OCI-LY7 (cell line): ENCODE measurements around the gene CCDC141. TPM values are rescaled to one million over a fixed set of nuclear protein-coding genes. Genes with fewer than 3 reads are reported as not detected.

Experiments
- BruUV-seq: library from RNA; stranded (reverse); fragments of 400-500 nt; replicated peaks from 2 replicates; lab custom pipeline; 2021; lab: Mats Ljungman, UMichigan
- CTCF ChIA-PET: fragments of 300-600 bp; sonication (Branson Sonifier 250); formaldehyde crosslinking; loops from one replicate; lab custom pipeline; 2022; ENCODE audit warnings: antibody characterized with exemption; ENCODE audit not compliant: unreplicated experiment; lab: Charles Lee
- POLR2A ChIA-PET: fragments of 300-600 bp; sonication (Branson Sonifier 250); formaldehyde crosslinking; loops from one replicate; lab custom pipeline; 2022; ENCODE audit warnings: antibody characterized with exemption; lab: Charles Lee
- DNase-seq: peaks from one replicate; pipeline ENCODE4 v3.0.0-alpha.2; 2015; ENCODE audit warnings: low spot score
- H2AFZ ChIP-seq: fragments of 200-600 bp; sonication (generic), shearing (Covaris generic); 2 replicates; pipeline ENCODE4 v1.6.1; 2014; ENCODE audit warnings: mild to moderate bottlenecking, antibody characterized with exemption, low read length, moderate library complexity
- H3K27ac ChIP-seq: fragments of 200-600 bp; sonication (generic); 2 replicates; pipeline ENCODE4 v1.5.1; 2014; ENCODE audit warnings: mixed run types, low read depth, mild to moderate bottlenecking, moderate library complexity, low read length, inconsistent platforms; ENCODE audit not compliant: poor library complexity, severe bottlenecking
- H3K36me3 ChIP-seq: fragments of 200-600 bp; sonication (generic); 2 replicates; pipeline ENCODE4 v1.6.1; 2014; ENCODE audit warnings: mild to moderate bottlenecking, antibody characterized with exemption, low read length, moderate library complexity, mixed read lengths; ENCODE audit not compliant: insufficient read depth
- H3K4me1 ChIP-seq: fragments of 200-600 bp; sonication (generic); 2 replicates; pipeline ENCODE4 v1.5.1; 2014; ENCODE audit warnings: mild to moderate bottlenecking, low read length; ENCODE audit not compliant: insufficient read depth, poor library complexity, severe bottlenecking
- H3K4me2 ChIP-seq: fragments of 200-600 bp; sonication (generic); 2 replicates; pipeline ENCODE4 v1.6.1; 2014; ENCODE audit warnings: mild to moderate bottlenecking, low read length
- H3K4me3 ChIP-seq: fragments of 200-600 bp; sonication (generic); 2 replicates; pipeline ENCODE4 v1.5.1; 2014; ENCODE audit warnings: mild to moderate bottlenecking, low read depth, low read length; ENCODE audit not compliant: poor library complexity, severe bottlenecking
- H3K79me2 ChIP-seq: fragments of 200-600 bp; sonication (generic); 2 replicates; pipeline ENCODE4 v1.6.1; 2016; ENCODE audit warnings: low read depth, mild to moderate bottlenecking, low read length, moderate library complexity, mixed read lengths; ENCODE audit not compliant: insufficient read depth
- H3K9me2 ChIP-seq: fragments of 200-600 bp; sonication (generic); 2 replicates; pipeline ENCODE4 v1.6.1; 2016; ENCODE audit warnings: mild to moderate bottlenecking, low read length, mixed read lengths; ENCODE audit not compliant: insufficient read depth
- H3K9me3 ChIP-seq: fragments of 200-600 bp; sonication (generic); 2 replicates; pipeline ENCODE4 v1.6.1; 2014; ENCODE audit warnings: mild to moderate bottlenecking, mixed run types, low read length, mixed read lengths
- H4K20me1 ChIP-seq: fragments of 200-600 bp; sonication (generic); 2 replicates; pipeline ENCODE4 v1.6.1; 2014; ENCODE audit warnings: mild to moderate bottlenecking, antibody characterized with exemption, low read length, moderate library complexity, mixed read lengths; ENCODE audit not compliant: insufficient read depth
- EZH2phosphoT487 ChIP-seq: fragments of 200-600 bp; sonication (generic); IDR thresholded peaks from 2 replicates; pipeline ENCODE4 v1.6.1; 2018; ENCODE audit warnings: low read depth, borderline replicate concordance, mild to moderate bottlenecking, mixed run types, antibody characterized with exemption, low read length, moderate library complexity, mixed read lengths
- intact Hi-C: fragments of 100-400 bp; cut with micrococcal nuclease; formaldehyde crosslinking; loops from one replicate; pipeline ENCODE4 v1.10.0; 2022; ENCODE audit not compliant: unreplicated experiment
- total RNA-seq, 2 experiments: library from RNA; depleted of rRNA in 1 of 2; stranded (reverse); fragments of >200 nt in 1 of 2; shearing (Covaris generic) in 1 of 2; gene quantifications; 2 replicates each; pipeline ENCODE4 v1.2.3, GENCODE V29; 2014 to 2022
- TF ChIP-seq, protein P1 (sequence below): fragments of 200-600 bp; sonication (generic); conservative IDR thresholded peaks from 2 replicates; pipeline ENCODE4 v1.5.1; 2014; ENCODE audit warnings: mild to moderate bottlenecking, antibody characterized with exemption, low read length, moderate library complexity, mixed read lengths

The CCDC141 gene
- total RNA-seq, 2 experiments from 2014 or later = 0.32 TPM; not detected in 1

DNA sequence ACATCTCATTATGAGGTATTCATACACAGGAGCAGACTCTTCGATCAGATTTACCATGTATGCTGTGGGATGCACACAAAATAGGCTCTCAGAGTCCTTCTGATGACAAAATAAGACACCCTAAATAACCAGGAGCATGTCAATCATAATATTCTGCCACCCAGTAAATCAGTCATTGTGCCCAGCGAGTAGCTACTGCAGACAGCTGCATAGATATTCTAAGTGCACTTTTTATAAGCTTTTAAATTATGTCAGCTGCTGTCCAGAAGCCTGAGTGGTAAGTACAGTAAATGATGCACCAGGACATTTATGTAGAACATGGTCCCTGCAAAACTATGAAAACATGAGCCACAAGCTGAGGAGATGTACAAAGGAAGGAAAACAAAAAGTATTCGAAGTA is 102.9 kb downstream of the CCDC141 start:
- H3K36me3 ChIP-seq = no peaks in the 10 kb centered on the region
- intact Hi-C loops = no loop called here
- H3K9me2 ChIP-seq = no peaks in the 10 kb centered on the region
- no peak overlapping the region for H3K27ac ChIP-seq
- POLR2A ChIA-PET = interaction anchor here (0.8 kb wide), 1 partner anchor 9 kb away, joined by 3 read pairs; no protein-coding TSS in a partner anchor
- H3K4me1 ChIP-seq = no peaks in the 10 kb centered on the region
- H3K79me2 ChIP-seq = no peaks in the 10 kb centered on the region
- CTCF ChIA-PET = no interaction called here
- no peak overlapping the region for H3K4me3 ChIP-seq
- DNase-seq = no peak
- H3K9me3 ChIP-seq = no peaks in the 10 kb centered on the region
- no peaks in the 10 kb centered on the region for H4K20me1 ChIP-seq
- H3K4me2 ChIP-seq = no peak overlapping the region
- no TSS peak for BruUV-seq
- TF ChIP-seq EZH2phosphoT487 = no peak
- TF ChIP-seq, protein P1, sequence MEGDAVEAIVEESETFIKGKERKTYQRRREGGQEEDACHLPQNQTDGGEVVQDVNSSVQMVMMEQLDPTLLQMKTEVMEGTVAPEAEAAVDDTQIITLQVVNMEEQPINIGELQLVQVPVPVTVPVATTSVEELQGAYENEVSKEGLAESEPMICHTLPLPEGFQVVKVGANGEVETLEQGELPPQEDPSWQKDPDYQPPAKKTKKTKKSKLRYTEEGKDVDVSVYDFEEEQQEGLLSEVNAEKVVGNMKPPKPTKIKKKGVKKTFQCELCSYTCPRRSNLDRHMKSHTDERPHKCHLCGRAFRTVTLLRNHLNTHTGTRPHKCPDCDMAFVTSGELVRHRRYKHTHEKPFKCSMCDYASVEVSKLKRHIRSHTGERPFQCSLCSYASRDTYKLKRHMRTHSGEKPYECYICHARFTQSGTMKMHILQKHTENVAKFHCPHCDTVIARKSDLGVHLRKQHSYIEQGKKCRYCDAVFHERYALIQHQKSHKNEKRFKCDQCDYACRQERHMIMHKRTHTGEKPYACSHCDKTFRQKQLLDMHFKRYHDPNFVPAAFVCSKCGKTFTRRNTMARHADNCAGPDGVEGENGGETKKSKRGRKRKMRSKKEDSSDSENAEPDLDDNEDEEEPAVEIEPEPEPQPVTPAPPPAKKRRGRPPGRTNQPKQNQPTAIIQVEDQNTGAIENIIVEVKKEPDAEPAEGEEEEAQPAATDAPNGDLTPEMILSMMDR = no peak
- H2AFZ ChIP-seq = no peak overlapping the region

DNA sequence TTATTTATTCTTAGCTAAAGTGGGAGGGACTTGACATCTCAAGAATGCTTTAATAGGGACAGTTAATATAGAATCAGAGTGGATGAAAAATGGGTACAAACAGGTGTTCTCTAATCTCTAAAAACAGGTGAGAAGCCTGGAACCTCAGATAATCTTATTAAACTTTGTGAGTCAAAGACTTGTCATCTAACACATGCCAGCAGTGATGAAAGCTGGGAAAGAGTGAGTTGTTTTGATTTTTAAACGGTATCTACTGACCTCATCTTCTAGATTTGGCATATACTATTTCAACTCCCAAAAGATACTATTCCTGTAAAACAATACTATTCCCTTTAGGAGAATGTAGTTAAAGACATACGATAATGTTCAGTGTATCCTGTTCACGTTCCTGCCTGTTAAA is 103.4 kb downstream of the CCDC141 start:
- no peak for DNase-seq
- Histone ChIP-seq H3K79me2 (no peaks in the 10 kb centered on the region), H3K4me1 (no peaks in the 10 kb centered on the region), H3K4me3 (no peak overlapping the region), H3K36me3 (no peaks in the 10 kb centered on the region), H3K9me3 (no peaks in the 10 kb centered on the region), H3K27ac (no peak overlapping the region), H2AFZ (no peak overlapping the region), H3K9me2 (no peaks in the 10 kb centered on the region), H4K20me1 (no peaks in the 10 kb centered on the region), H3K4me2 (no peak overlapping the region)
- POLR2A ChIA-PET = interaction anchor here (0.8 kb wide), 1 partner anchor 9 kb away, joined by 3 read pairs; no protein-coding TSS in a partner anchor
- intact Hi-C loops = no loop called here
- no peak for TF ChIP-seq EZH2phosphoT487
- TF ChIP-seq, protein P1 = no peak
- no TSS peak for BruUV-seq
- CTCF ChIA-PET = no interaction called here

DNA sequence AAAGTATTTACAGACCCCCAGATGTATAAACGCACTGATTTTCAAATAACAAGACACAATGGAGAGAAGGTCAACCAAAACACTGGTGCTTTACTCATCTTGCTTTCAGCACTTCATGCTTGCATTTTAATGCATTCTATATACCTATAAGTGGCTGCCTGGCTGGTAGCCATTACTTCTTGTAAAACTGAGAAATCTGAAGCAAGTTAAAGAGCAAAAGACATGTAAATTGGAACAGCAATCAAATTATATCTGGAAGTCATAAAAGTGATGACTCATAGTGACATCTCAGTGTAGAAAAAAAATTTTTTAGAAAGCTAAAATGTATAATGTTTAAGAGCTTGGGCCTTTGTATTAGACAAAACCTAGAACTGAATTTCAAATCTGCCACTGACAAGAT is 106.2 kb downstream of the CCDC141 start:
- H3K9me2 ChIP-seq = no peaks in the 10 kb centered on the region
- H4K20me1 ChIP-seq = no peaks in the 10 kb centered on the region
- TF ChIP-seq EZH2phosphoT487 = no peak
- TF ChIP-seq, protein P1 = no peak
- H2AFZ ChIP-seq = no peak overlapping the region
- no peak overlapping the region for H3K27ac ChIP-seq
- H3K4me1 ChIP-seq = no peaks in the 10 kb centered on the region
- DNase-seq = no peak
- intact Hi-C loops = no loop called here
- no peak overlapping the region for H3K4me2 ChIP-seq
- H3K4me3 ChIP-seq = no peak overlapping the region
- H3K36me3 ChIP-seq = no peaks in the 10 kb centered on the region
- H3K9me3 ChIP-seq = no peaks in the 10 kb centered on the region
- CTCF ChIA-PET = no interaction called here
- POLR2A ChIA-PET = interaction anchor here (1.4 kb wide), 1 partner anchor 10 kb away, joined by 3 read pairs; no protein-coding TSS in a partner anchor
- no peaks in the 10 kb centered on the region for H3K79me2 ChIP-seq
- BruUV-seq = no TSS peak
